Skeletal muscle cell (primary cell): ENCODE results near the gene DLG5.
A peak's percentile ranks its signal among the peaks of the same experiment; 100 is the strongest.

Experiments
- DNase-seq: peaks from one replicate; pipeline ENCODE4 v3.0.0-alpha.2; 2010; ENCODE audit warnings: low read depth
- H3K4me3 ChIP-seq: 2 replicates; pipeline ENCODE4 v1.5.1; 2011; ENCODE audit warnings: low read depth, mild to moderate bottlenecking, control low read depth, low read length, moderate library complexity

The DLG5 gene

GRCh38 chr10:77874872-77875271 is 51.7 kb downstream of the DLG5 start:
- no peak for DNase-seq
- no peak overlapping the region for H3K4me3 ChIP-seq

DNA sequence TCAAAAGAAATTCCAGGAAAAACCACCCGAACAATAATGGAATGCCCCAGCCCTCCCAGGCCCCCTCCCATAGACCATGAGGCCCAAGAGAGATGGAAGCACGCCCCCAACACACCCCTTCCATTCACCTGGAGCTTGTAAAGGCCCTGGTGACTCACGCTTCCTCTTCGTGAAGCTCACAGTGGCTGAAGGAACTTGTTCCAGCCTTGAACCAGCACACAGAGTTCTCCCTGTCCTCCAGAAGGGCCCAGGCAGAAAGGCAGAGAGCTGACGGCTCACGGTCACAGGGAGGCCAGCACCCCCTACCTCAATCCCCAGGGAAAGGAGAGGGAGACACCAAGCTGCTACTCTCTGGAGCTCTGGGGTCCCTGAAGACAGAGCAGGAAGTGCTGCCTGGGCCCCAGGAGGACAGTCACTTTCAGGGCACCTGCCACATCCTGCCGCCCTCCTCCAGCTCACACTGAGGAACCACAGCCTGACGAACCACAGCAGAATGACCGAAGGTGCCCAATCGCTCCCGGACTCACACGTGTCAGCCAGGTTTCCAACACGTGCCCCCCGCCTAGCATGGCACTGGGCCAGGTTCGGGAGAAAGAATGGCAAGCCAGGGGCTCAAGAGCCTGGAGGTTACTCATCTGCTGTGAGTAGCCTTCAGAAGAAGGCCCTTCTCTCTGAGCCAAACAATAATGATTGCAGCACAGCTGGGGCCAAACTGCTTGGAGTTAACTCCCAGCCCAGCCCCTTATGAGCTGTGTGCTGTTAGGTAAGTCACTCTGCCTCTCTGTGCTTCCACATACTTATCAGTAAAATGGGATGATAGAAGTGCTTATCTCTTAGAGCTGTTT is 52.8 kb downstream of the DLG5 start:
- DNase-seq = peak; percentile 18
- no peak overlapping the region for H3K4me3 ChIP-seq

DNA sequence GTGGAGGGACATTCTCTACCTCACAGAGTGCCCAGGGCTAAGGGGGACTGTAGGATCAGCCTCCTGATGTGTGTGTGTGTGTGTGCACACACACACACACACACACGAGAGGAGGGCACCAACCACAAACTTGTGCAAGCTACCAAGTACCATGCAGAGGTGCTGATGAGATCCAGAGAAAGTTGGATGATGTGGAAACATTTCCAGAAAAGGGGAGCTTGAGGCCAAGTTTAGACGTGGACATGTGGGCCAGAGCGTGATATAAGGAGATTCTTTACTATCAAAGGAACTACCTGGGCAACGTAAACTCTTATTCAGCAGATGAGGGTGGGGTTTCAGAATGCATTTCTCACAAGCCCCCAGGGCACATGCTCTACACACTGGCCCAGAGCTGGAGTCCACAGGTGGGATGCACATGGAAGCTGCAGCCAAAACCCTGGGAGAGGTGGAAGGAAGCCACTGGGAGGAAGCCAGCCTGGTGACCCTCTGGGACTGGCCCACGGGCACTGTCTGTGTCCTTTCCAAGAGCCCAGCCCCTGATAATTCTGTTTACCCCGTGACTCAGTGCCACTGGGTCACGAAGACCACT is 53.5 kb downstream of the DLG5 start:
- DNase-seq = no peak
- H3K4me3 ChIP-seq = no peak overlapping the region

- DNase-seq = no peak
- no peak overlapping the region for H3K4me3 ChIP-seq
Observed at GRCh38 chr10:77872151-77872946, 54.2 kb downstream of the DLG5 start.

DNA sequence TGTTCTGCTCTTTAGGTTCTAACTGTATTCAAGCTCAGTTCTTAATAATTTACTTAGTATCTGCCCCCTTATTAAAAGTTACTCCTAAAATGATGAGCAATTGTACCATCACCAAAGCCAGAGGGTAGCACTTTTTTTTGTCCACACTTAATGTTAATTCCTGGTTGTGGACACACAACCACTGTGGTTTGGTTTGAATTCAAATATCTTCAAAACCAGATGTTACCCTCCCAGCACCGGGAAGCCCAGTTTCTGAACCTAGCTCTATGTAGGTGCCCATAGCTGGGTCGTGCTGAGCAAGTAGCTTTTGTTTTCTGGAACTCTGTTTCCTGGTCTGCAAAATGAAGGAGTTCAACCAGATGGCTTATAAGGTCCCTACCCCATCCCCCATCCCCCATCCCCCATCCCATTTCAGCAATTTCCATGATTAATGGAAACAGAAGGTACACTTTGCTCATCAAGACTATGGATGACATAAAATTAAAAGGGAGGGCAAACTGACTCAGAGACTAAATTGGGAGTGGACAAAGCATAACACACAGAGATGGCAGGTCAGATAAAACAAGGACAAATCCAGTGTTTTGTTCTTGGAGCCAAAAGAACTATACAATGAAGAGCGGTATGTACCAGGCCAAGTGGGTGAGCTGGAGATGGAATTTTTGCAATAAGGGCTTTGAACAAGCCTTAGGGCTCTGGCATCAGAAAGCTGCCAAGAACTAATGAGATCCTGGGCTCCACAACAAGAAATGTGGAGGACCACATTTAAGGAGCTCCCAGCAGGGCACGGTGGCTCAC is 56.7 kb downstream of the DLG5 start:
- no peak overlapping the region for H3K4me3 ChIP-seq
- DNase-seq = no peak

GRCh38 chr10:77868523-77868922 is 58.0 kb downstream of the DLG5 start:
- no peak overlapping the region for H3K4me3 ChIP-seq

DNA sequence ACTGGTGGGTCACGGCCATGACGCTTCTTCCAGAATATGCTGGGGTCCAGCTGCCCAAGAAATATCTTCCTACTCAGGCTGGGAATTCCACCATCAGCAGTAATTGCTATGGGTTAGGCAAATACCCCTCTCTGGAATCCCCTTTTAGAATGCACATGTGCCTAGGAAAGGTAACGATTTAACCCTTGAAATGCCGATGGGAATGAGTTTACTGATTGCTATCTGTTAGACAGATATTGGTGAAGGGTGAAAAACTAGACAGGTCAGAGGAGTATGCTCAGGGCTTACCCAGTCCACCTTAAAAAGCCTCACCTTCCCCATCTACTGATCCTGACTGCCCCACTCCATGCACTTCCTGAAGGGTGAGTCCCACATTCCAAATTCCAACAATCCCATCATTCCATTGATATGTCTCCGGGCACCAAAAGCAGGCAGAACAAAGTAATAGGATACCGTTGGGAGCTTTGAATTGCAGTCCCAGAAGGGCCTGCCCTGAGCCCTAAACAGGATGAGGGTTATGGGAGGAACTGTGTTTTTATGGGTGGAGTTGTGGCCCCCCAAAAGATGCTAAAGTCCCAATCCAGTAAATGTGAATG is 59.3 kb downstream of the DLG5 start:
- DNase-seq = no peak

More at GRCh38 chr10:77868523-77868922, 58.0 kb downstream of the DLG5 start:
- no peak for DNase-seq

DNA sequence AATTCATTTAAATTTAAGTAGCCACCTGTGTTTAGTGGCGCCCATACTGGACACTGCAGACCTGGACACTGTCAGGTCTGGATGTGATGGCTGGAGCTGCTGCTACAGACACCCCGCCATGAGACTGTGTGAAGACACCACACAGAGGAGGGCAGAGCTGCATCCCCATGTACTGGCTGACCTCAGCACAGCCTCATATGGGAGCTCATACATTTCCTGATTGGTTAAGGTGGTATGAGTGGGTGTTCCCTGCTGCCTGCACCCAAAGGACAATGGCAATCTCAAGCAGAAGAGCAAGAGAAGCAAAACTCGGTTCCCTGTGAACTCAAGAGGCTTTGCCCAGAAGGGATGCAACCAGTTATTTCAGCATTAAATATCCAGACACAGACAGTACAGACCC is 60.0 kb downstream of the DLG5 start:
- H3K4me3 ChIP-seq = no peak overlapping the region
- no peak for DNase-seq

More for the DNA sequence above, 59.3 kb downstream of the DLG5 start:
- no peak overlapping the region for H3K4me3 ChIP-seq

- H3K4me3 ChIP-seq = no peak overlapping the region
- DNase-seq = no peak
Observed at GRCh38 chr10:77865580-77866324, 60.8 kb downstream of the DLG5 start.

DNA sequence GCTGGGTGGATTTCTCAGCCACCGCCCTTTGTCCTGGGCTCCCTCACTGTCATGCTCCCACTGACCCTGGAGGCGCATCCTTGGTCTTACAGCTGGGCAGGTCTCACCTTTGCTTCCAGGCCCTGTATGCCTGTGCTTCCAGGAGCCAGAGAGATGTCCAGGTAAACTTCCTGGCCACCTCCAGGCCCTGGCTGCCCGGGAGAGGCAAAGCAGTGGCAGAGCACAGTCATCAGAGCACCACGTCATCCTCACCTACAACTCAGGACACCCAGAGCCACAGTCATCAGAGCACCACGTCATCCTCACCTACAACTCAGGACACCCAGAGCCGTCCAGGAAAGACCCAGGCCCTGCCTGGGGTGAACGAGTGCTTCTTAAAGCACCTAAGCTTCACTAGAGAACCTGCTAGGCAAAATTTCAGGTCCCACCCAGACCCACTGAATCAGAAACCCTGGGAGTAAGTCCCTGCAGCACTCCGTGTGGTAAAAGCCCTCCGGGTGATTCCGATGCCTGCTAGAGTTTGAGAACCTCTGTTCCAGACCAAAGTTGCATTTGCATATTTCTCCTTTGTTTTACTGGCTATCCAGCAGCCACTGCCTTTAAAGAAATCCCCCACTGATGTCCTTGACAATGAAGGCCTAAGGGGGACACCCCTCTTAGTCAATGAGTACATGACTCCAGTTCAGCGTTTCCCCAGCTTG is 62.3 kb downstream of the DLG5 start:
- H3K4me3 ChIP-seq = no peak overlapping the region
- DNase-seq = no peak

- no peak overlapping the region for H3K4me3 ChIP-seq
- no peak for DNase-seq
Observed at GRCh38 chr10:77863446-77863845, 63.1 kb downstream of the DLG5 start.

DNA sequence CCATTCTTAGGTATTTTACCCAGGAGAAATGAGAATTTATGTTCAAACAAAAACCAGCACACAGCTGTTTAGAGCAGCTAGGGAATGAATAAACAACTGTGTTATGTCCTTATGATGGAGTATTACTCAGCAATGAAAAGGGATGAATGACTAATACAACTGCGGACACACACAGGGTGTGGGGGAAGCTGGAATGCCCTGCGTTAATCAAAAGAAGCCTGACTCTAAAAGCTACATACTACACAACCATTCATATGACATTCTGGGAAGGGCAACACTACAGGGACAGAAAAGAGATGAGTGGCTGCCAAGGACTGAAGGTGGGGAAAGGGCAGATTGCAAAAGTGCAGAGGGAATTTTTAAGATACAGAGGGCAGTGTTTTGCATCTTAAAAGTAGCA is 64.0 kb downstream of the DLG5 start:
- DNase-seq = no peak
- H3K4me3 ChIP-seq = no peak overlapping the region

- no peak for DNase-seq
- H3K4me3 ChIP-seq = no peak overlapping the region
Observed at GRCh38 chr10:77861366-77861765, 65.2 kb downstream of the DLG5 start.

DNA sequence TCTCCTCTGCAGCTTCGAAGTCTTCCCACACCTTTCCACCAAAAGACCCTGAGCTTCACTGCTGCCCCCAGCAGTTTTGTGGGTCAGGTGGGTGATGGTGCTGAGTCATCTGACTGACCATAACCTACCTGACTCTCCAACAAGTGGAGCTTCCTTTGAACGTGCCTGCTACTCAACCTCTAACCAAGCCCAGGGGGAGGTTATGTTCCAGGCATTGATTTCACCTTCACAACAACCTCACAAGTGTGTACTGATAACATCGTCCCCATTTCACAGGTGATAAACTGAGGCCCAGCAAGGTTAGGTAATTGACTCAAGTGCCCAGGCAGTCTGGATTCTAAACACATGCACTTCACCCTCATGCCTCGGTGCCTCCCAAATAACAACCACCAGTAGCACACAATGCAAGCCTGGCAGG is 66.7 kb downstream of the DLG5 start:
- H3K4me3 ChIP-seq = no peak overlapping the region
- no peak for DNase-seq

GRCh38 chr10:77859200-77859864 is 67.2 kb downstream of the DLG5 start:
- DNase-seq = no peak
- no peak overlapping the region for H3K4me3 ChIP-seq

DNA sequence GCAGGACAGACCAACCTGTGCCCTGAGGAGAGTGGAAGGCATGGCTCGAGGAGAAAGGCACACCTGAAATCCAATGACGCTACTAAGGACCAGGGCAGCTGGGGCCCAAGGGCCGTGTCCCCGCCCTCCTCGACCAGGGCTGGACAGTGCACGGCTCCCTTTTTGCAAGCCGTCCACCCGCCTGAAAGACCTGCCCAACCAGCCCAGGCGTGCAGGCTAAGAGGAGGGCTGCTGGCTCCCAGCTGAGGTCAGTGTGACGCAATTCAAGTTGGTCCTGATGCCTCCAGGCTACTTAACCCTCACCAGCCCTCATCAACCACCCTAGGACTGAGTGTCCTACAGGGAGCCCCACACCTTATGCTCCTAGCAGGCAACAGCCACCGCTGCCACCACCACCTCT is 69.3 kb downstream of the DLG5 start:
- H3K4me3 ChIP-seq = no peak overlapping the region
- no peak for DNase-seq

GRCh38 chr10:77856566-77856965 is 70.0 kb downstream of the DLG5 start:
- H3K4me3 ChIP-seq = no peak overlapping the region
- DNase-seq = no peak
